HK-2 (cell line): ENCODE measurements around the gene IFNL3.

Experiments used
- DNase-seq: peaks from one replicate; pipeline ENCODE4 v3.0.0-alpha.2; 2018; ENCODE audit not compliant: unreplicated experiment

The IFNL3 gene

GRCh38 chr19:39193803-39194202 lies 51.0 kb downstream of the IFNL3 start:
- DNase-seq: no peak
